Upper lobe of right lung (tissue), 1 donor: ENCODE results near the gene CRIP1. TPM values are rescaled to one million over a fixed set of nuclear protein-coding genes. Genes with fewer than 3 reads are reported as not detected.

ENCODE experiments used
- ATAC-seq: fragments of 200-7000 bp; cut with Tn5 transposase; one replicate; pipeline ENCODE4 v1.9.1; 2020; ENCODE audit warnings: mild to moderate bottlenecking, moderate library complexity
- DNase-seq: peaks from one replicate; pipeline ENCODE4 v3.0.0-alpha.2; 2020
- H3K27ac ChIP-seq: fragments of 200-600 bp; one replicate; pipeline ENCODE4 v1.8.0; 2022
- H3K27me3 ChIP-seq: fragments of 200-600 bp; one replicate; pipeline ENCODE4 v1.8.0; 2022; ENCODE audit warnings: mild to moderate bottlenecking
- H3K36me3 ChIP-seq: fragments of 200-600 bp; one replicate; pipeline ENCODE4 v1.8.0; 2022
- H3K4me1 ChIP-seq: fragments of 200-600 bp; one replicate; pipeline ENCODE4 v1.8.0; 2022
- H3K4me3 ChIP-seq: fragments of 200-600 bp; one replicate; pipeline ENCODE4 v1.8.0; 2022; ENCODE audit warnings: mild to moderate bottlenecking
- H3K9me3 ChIP-seq: fragments of 200-600 bp; one replicate; pipeline ENCODE4 v1.8.0; 2022
- intact Hi-C: fragments of 100-400 bp; cut with DNase I; formaldehyde crosslinking; loops from one replicate; pipeline ENCODE4 v1.11.0; 2022
- total RNA-seq: library from RNA; stranded (reverse); fragmentation: NEBNext Ultra II Directional; extraction: Animal tissue kit (Norgen Biotek cat#: 25700); gene quantifications from one replicate; pipeline ENCODE4 v1.2.1, GENCODE V29; 2021
- TF ChIP-seq, protein P1 (sequence below): fragments of 200-600 bp; IDR thresholded peaks from one replicate; pipeline ENCODE4 v1.8.0; 2022; ENCODE audit warnings: antibody characterized with exemption
- donor health status: DM: no; HTN: yes; CAD: no; lungs with severe emphysema.

The CRIP1 gene
- total RNA-seq, 1 donor from 2014 or later, result 96.2 TPM

DNA sequence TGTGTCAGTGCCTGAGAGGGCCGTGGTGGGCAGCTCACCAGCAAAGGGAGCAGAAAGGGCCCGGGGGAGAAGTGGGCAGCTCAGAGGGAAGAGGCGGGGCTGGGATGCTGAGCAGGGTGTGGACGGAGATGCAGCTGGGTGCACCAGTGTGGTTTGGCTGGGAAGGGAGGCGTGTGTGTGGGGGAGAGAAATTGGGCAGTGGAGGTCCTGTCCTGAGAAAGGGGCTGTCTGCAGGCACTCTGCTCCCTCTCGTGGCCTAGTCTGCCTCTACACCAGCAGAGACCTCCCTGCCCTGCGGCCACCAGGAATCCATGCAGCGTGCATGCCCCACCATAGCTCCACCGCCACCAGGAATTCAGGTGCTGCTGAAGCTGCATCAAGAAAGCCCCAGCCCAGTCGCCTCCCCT is 46.1 kb downstream of the CRIP1 start:
- ATAC-seq, result no peak
- intact Hi-C loops, result no loop called here
- Histone ChIP-seq H3K9me3 (no peaks in the 10 kb centered on the region), H3K27me3 (peaks cover 12% of the 10 kb centered on the region), H3K36me3 (no peaks in the 10 kb centered on the region), H3K27ac (no peak overlapping the region), H3K4me3 (no peak overlapping the region), H3K4me1 (peaks cover 17% of the 10 kb centered on the region)
- TF ChIP-seq, protein P1, sequence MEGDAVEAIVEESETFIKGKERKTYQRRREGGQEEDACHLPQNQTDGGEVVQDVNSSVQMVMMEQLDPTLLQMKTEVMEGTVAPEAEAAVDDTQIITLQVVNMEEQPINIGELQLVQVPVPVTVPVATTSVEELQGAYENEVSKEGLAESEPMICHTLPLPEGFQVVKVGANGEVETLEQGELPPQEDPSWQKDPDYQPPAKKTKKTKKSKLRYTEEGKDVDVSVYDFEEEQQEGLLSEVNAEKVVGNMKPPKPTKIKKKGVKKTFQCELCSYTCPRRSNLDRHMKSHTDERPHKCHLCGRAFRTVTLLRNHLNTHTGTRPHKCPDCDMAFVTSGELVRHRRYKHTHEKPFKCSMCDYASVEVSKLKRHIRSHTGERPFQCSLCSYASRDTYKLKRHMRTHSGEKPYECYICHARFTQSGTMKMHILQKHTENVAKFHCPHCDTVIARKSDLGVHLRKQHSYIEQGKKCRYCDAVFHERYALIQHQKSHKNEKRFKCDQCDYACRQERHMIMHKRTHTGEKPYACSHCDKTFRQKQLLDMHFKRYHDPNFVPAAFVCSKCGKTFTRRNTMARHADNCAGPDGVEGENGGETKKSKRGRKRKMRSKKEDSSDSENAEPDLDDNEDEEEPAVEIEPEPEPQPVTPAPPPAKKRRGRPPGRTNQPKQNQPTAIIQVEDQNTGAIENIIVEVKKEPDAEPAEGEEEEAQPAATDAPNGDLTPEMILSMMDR, result peak; percentile 13
- peak; percentile 57 for DNase-seq

DNA sequence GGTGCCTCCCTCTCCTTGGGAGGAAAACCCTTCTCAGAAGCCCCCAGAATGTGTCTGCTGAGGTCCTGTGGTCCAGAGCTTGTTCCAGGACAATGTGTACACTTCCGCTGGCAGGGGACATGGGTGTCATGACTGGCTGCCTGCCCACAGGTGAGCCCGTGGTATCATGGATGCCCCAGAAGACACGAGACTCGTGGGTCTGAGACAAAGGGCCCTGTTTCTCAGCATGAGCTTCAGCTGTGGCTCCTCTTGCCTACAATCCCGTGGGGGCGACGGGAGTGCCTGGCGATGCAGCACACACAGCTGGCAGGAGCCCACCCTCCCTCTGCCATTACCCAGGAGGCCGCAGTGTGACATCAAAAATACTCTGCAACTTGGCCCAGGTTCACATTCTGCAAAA is 46.7 kb downstream of the CRIP1 start:
- intact Hi-C loops, result no loop called here
- H3K36me3 ChIP-seq, result no peaks in the 10 kb centered on the region
- H3K9me3 ChIP-seq, result no peaks in the 10 kb centered on the region
- H3K27ac ChIP-seq, result no peak overlapping the region
- TF ChIP-seq, protein P1, result no peak
- H3K4me3 ChIP-seq, result no peak overlapping the region
- DNase-seq, result peak; percentile 57
- peaks cover 13% of the 10 kb centered on the region for H3K4me1 ChIP-seq
- no peak for ATAC-seq
- peaks cover 11% of the 10 kb centered on the region for H3K27me3 ChIP-seq

DNA sequence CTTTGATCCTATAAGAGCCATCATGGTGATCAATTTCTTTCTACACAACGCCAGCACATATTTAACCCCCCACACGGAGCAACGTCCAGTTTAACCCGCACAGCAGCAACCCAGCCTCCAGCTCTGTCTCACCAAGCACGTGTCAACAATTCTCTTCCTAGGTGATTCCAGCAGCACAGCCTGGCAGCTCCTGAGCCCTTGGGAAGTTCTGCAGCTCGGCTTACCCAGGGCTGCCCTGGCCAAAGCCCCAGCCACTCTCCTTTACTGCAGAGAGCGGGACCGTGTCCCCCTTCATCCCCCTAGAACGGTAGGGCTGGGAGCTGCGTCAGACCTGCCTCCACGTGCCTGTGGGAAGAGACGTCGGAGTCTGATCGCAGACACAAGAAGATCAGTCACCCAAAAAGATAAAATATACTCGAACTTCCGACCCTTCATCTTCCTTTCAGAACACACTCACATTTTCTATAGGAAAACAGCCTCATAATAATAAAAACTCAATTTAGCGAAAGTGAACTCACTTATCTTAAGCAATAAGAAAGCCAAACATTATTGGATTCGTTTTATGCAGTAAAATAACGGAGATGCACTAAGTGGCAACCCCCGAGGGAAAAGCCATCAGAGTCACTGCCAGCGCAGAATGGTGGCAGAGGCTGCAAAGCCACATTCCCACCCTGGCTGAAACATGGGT is 47.3 kb downstream of the CRIP1 start:
- Histone ChIP-seq H3K4me3 (no peak overlapping the region), H3K9me3 (no peaks in the 10 kb centered on the region), H3K27ac (no peak overlapping the region), H3K36me3 (no peaks in the 10 kb centered on the region), H3K4me1 (peaks cover 10% of the 10 kb centered on the region), H3K27me3 (peaks cover 17% of the 10 kb centered on the region)
- no peak for ATAC-seq
- TF ChIP-seq, protein P1, result no peak
- DNase-seq, result peak; percentile 57
- intact Hi-C loops, result no loop called here

DNA sequence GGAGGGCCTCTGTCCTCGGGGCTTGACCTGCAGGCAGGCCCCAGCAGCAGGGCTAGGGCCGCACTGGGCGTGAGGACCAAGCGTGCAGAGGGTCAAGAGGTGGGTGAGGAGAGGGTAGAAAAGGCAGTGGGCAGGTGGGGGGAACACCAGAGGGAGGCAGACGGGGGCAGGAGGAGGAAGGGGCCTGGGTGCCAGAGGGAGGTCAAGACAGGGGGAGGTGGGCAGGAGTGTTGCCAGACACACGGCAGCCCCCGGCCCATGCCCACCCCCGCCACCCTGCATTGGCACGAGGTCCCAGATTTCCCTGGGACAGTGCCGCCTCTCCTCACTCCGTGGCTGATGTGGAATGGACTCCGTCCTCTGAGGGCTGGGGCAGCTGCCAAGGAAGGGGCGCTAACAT is 47.9 kb downstream of the CRIP1 start:
- H3K27ac ChIP-seq, result no peak overlapping the region
- DNase-seq (peak; percentile 51), ATAC-seq (no peak)
- no peaks in the 10 kb centered on the region for H3K9me3 ChIP-seq
- H3K4me3 ChIP-seq, result no peak overlapping the region
- no peaks in the 10 kb centered on the region for H3K36me3 ChIP-seq
- peaks cover 17% of the 10 kb centered on the region for H3K27me3 ChIP-seq
- TF ChIP-seq, protein P1, result no peak
- intact Hi-C loops, result no loop called here
- peaks cover 4% of the 10 kb centered on the region for H3K4me1 ChIP-seq

DNA sequence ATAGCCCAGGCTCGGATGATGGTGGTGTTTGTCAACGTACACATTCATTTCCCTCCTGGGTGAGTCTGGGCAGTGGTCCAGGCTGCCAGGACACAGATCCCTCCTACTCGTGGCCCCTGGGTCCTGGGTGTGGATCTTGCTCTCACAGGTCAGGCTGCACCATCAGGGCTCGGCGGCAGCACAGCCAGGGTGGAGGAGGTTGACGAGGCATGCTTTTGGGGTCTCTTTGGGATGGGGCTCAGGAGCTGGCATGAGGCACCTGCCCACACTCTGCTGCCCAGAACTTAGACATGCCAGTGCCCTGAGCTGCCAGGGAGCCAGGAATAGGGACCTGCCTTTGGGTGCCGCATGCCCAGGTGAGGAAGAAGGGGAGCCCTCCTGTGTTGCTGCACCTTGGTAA is 49.4 kb downstream of the CRIP1 start:
- Histone ChIP-seq H3K4me1 (no peaks in the 10 kb centered on the region), H3K4me3 (no peak overlapping the region), H3K9me3 (no peaks in the 10 kb centered on the region), H3K27me3 (peaks cover 17% of the 10 kb centered on the region), H3K36me3 (no peaks in the 10 kb centered on the region), H3K27ac (no peak overlapping the region)
- TF ChIP-seq, protein P1, result no peak
- DNase-seq (peak; percentile 40), ATAC-seq (no peak)
- intact Hi-C loops, result no loop called here
